Stimulated activated CD8-positive, alpha-beta memory T cell treated with anti-CD3 and anti-CD28 coated beads, Interleukin-12 subunit alpha, Interleukin-12 subunit beta, amount 100 ng/mL, for 24 hours (primary cell): ENCODE measurements around the gene CDC42SE2.
"Not testable (repeated sequence)": the region's sequence is repeated elsewhere in the genome, so short reads cannot be mapped to it uniquely, and the experiment has no call there.

Experiments
- DNase-seq: peaks from one replicate; pipeline ENCODE4 v3.0.0-alpha.2; 2020; ENCODE audit errors: extremely low read depth

Gene CDC42SE2

DNA sequence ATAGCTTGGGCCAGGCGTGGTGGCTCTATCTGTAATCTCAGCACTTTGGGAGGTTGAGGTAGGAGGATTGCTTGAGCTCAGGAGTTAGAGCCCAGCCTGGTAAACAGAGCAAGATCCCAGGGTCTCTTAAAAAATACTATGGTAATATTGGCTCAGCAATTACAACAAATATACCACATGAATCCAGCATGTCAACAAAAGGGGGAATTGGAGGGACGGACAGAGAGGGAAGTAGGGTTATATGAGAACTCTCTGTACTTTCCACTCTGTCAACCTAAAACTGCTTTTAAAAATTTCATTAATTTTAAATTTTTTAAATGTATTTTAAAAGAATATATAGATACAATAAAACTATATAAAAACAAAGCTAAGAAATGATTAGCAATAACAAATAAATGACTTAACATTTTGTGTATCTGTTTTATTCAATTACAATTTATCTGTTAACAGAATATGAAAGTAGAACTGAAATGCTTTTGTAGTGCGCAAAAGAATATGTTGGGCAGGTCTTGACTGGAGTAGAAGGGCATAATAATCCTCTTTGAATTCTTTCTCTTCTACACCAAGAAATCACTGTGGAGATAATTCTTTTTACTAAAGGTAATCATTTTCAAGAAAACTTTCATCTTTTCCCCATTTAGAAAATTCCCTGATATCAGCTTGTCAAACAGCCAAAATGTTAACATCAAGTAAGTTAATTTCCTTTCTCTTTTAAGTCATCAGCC lies 12.9 kb upstream of the CDC42SE2 start:
- DNase-seq: no peak

- DNase-seq: peak; percentile 40
Observed at GRCh38 chr5:131252824-131253171, 11.1 kb upstream of the CDC42SE2 start.

DNA sequence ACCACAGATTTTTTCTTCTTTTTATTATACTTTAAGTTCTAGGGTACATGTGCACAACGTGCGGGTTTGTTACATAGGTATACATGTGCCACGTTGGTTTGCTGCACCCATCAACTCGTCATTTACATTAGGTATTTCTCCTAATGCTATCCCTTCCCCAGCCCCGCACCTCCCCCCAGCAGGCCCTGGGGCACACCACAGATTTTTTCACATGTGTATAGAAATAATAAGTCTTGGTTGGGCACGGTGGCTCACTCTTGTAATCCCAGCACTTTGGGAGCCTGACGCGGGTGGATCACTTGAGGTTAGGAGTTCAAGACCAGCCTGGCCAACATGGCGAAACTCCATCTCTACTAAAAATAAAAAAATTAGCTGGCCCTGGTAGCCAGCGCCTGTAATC lies 9.8 kb upstream of the CDC42SE2 start:
- DNase-seq: not testable (repeated sequence)

DNA sequence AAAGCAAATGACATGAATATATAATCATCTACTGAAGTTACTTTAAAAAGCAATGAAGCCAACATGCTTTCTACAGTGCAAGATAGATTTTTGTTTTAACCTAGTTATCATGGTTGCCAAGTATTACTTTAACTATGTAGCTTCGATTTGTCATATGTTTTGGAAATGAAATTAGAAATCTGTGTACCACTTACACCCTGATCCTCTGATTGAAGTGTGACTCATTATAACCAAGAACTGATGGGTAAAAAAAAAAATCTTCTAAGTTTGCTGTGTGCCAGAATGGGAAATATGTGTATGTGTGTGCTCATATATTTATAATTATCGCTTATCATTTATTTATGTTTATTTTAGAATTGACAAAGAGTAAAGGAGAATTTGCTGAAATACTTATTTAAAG lies 9.1 kb upstream of the CDC42SE2 start:
- DNase-seq: no peak

DNA sequence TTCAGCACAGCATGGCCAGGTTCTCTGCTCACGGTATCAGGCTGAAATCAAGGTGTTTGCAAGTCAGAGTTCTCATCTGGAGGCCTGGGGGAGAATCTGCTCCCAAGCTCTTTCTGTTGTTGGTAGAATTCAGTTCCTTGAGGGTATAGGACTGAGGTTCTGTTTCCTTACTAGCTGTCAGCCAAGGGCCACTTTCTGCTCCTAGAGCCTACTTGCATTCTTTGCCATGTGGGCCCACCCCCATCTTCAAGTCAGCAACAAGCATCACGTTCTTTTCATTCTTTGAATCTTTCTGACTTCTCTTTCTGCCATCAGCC lies 7.4 kb upstream of the CDC42SE2 start:
- no peak for DNase-seq

GRCh38 chr5:131258733-131259132 lies 5.1 kb upstream of the CDC42SE2 start:
- no peak for DNase-seq

DNA sequence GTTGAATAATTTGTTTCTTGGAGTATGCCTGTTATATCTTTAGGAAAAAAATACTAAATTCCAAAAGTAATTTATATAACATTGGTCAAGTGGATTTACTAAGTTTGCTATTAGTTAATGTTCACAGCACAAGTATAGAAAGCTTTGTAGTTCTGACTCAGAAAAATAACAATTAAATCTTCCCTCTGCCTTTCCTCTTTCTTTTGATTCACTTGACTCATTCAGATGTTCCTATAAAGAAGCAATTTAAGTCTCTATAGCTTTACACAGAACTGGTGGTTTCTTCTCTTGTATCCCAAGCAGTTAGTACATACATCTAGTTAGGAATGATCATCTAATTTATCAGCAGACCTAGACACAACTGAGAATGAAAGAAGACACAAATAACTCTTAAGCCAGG lies 4.5 kb upstream of the CDC42SE2 start:
- no peak for DNase-seq

DNA sequence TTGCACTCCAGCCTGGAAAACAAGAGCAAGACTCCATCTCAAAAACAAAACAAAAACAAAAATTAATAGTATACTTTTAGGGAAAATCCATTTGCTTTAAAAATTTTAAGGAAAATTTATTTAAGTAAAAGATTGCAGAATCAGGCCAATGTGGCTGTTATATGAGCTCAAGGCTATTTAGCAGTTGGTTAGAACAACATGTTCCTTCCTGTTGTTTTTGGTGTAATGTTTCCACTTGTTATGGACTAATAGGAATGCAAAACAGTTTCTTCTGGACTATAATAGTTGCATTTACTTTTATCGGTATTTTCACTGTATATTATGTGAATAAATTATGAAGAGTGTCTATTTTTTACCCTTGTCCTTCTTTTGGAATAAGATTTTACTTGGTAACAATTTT lies 3.0 kb upstream of the CDC42SE2 start:
- DNase-seq: no peak

GRCh38 chr5:131261483-131261882 lies 2.4 kb upstream of the CDC42SE2 start:
- DNase-seq: no peak

DNA sequence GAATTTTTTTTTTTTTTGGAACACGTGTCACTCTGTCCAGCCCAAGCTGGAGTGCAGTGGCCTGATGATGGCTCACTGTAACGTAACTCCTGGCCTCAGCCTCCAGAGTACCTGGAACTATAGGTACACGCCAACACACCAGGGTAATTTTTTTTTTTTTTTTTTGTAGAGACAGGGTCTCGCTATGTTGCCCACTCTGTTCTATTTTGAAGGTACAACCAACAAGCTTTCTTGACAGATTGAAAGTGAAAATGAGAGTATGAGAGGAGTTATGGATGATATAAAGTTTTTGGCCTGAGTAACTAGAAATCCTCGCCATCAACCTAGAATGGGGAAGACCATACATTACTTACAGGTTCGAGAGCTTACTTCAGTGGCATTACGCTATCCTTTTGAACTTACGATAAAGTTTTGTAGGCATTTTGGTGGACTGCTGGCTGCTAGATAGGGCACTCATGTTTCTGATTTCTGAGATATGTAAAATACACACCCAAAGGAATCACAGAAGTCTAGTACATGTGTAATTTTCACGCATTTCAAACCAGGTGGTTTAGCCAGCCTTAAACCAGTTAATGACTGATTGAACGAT lies 806 bp upstream of the CDC42SE2 start:
- no peak for DNase-seq

DNA sequence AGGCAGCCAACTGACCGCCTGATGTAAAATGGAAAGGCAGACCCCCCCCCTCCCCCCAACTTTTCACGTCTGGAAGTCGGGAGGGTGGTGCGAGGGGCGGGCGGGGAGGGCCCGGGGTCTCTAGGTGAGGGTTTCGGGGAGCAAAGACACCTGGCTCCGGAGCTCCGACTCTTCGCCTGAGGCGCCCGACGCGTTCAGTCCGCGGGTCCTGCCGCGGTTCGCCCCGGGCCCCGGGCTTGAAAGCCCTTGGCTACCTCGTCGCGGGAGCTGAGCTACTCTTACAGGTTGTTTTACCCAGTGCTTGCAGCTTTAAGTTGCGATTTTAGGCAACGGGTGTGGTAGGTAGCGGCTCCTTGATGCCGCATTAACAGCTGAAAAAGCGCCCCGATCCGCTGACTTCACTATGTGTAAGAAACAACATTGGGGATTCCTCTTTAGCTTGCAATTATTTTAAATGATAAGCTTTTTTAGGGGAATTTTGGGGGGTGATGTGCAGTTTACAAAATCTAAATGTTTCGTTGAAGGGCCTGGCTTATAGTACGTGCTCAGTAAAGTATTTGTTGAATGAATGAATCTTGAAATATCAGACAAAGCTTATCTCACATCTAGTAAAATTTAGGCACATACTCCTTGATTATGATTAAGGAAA lies 722 bp downstream of the CDC42SE2 start:
- DNase-seq: no peak

GRCh38 chr5:131265311-131265803 lies 1.5 kb downstream of the CDC42SE2 start:
- DNase-seq: no peak

DNA sequence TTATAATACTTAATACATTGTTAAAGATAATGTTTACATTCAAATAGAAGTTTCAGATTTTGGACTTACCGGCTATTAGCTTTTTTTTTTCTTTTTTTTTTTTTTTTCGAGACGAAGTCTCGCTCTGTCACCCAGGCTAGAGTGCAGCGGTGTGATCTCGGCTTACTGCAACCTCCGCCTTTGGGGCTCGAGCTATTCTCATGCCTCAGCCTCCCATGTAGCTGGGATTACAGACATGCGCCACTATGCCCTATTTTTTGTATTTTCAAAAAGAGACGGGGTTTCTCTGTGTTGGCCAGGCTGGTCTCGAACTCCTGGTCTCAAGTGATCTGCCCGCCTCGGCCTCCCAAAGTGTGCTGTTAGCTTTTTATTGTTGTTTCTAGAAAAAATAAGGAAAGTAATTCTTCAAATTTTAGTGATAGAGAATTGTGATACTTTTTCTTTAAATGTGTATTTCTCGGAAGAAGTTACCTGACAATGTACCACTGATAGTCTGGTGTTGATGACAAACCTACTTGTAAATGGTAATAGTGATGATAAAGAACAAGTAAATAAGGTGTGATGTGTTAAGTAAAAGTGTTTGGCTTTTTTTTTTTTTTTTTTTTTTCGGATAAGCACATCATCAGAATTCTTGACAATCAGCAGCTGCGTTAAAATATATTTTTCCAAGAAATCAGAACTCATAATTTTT lies 2.7 kb downstream of the CDC42SE2 start:
- DNase-seq: no peak

GRCh38 chr5:131268758-131269370 lies 5.0 kb downstream of the CDC42SE2 start:
- no peak for DNase-seq

DNA sequence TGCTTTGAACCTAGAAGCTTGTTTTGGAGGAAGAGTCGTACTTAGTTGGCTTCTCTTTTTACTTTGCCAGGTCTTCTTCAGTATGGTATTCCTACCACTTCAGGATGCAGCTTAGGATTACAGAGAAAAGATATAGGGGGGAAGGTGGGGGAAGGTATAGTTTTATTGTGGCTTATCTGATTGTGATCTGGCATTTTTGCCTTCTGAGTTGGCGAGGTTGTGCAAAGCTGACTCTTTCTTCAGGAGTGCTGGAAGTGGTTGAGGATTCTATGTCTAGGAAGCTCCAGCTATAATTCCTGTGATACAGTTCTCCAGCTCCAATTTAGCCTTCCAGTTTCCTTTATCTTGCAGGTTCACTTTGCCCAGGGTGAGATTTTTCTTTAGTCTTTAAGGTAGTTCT lies 7.0 kb downstream of the CDC42SE2 start:
- no peak for DNase-seq

- DNase-seq: not testable (repeated sequence)
Observed at GRCh38 chr5:131271888-131272287, 8.0 kb downstream of the CDC42SE2 start.

DNA sequence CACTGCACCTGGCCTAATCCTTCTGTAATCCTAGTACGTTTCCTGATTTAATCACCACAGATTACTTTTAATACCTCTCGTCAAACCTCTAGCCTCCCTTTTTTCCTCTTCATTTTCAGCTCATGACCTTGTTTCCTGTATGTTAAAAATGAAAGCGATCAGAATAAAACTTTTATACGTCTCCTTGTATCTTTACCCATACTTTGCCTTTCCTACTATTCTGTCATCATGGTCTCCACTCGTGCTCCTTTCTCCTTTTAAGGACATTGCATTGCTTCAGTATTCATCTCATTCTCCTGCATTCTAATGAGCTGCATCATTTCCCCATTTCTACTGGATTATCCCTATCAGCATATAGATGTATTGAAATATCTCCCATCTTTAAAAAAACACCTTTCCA lies 8.5 kb downstream of the CDC42SE2 start:
- DNase-seq: no peak

GRCh38 chr5:131272724-131273123 lies 8.9 kb downstream of the CDC42SE2 start:
- DNase-seq: no peak

- no peak for DNase-seq
Observed at GRCh38 chr5:131274326-131275063, 10.6 kb downstream of the CDC42SE2 start.

- DNase-seq: no peak
Observed at GRCh38 chr5:131276072-131276471, 12.2 kb downstream of the CDC42SE2 start.

- DNase-seq: no peak
Observed at GRCh38 chr5:131277447-131277846, 13.6 kb downstream of the CDC42SE2 start.
